ENCODE data around the gene PTCHD1. TPM values are rescaled to one million over a fixed set of nuclear protein-coding genes. Genes with fewer than 3 reads are reported as not detected.

PTCHD1 gene
- 5.7 to 7.2 TPM (median 7.0 TPM) in 3 replicates for total RNA-seq

GRCh38 chrX:23334848-23335599 is at the start of gene PTCHD1:
TSS of gene PTCHD1 (plus strand) at chrX:23334849. CDS start at chrX:23334876, 27 bp downstream.
- Mint-ChIP-seq H3K4me3 (peak within 1 kb of the TSS; percentile 81), H3K27ac (peak within 1 kb of the TSS; percentile 71), H3K27me3 (ENCODE audit: low read depth) (peaks cover 91% of the 10 kb centered on the region), H3K9me3 (no peaks in the 10 kb centered on the region), H3K4me1 (peaks cover 33% of the 10 kb centered on the region), H3K36me3 (no peaks in the 10 kb centered on the region)
- no peak for TF ChIP-seq CTCF (IDR thresholded peaks at IDR 0.05; ENCODE audit: unreplicated experiment)
- no peak for DNase-seq (ENCODE audit: low spot score in 2 of 2, unreplicated experiment in 2 of 2)

GRCh38 chrX:23286731-23287130 is 47.9 kb upstream of the PTCHD1 start:
- TF ChIP-seq CTCF (IDR thresholded peaks at IDR 0.05; ENCODE audit: unreplicated experiment), result no peak
- no peaks in the 10 kb centered on the region for H3K4me1 Mint-ChIP-seq
- peaks cover 2% of the 10 kb centered on the region for H3K9me3 Mint-ChIP-seq
- no peak for DNase-seq (ENCODE audit: low spot score in 2 of 2, unreplicated experiment in 2 of 2)
- H3K4me3 Mint-ChIP-seq, result no peak overlapping the region
- no peak overlapping the region for H3K27ac Mint-ChIP-seq
- no peaks in the 10 kb centered on the region for H3K27me3 Mint-ChIP-seq (ENCODE audit: low read depth)
- H3K36me3 Mint-ChIP-seq, result no peaks in the 10 kb centered on the region

- H3K36me3 Mint-ChIP-seq, result no peaks in the 10 kb centered on the region
- TF ChIP-seq CTCF (IDR thresholded peaks at IDR 0.05; ENCODE audit: unreplicated experiment), result no peak
- no peak for DNase-seq (ENCODE audit: low spot score in 2 of 2, unreplicated experiment in 2 of 2)
- no peak overlapping the region for H3K27ac Mint-ChIP-seq
- H3K4me3 Mint-ChIP-seq, result no peak overlapping the region
- no peaks in the 10 kb centered on the region for H3K27me3 Mint-ChIP-seq (ENCODE audit: low read depth)
- no peaks in the 10 kb centered on the region for H3K9me3 Mint-ChIP-seq
- H3K4me1 Mint-ChIP-seq, result peaks cover 3% of the 10 kb centered on the region
Measured at GRCh38 chrX:23287191-23287725, 47.4 kb upstream of the PTCHD1 start.

- no peak for DNase-seq (ENCODE audit: low spot score in 2 of 2, unreplicated experiment in 2 of 2)
- no peak overlapping the region for H3K27ac Mint-ChIP-seq
- no peaks in the 10 kb centered on the region for H3K9me3 Mint-ChIP-seq
- H3K27me3 Mint-ChIP-seq (ENCODE audit: low read depth), result no peaks in the 10 kb centered on the region
- no peaks in the 10 kb centered on the region for H3K36me3 Mint-ChIP-seq
- no peak overlapping the region for H3K4me3 Mint-ChIP-seq
- TF ChIP-seq CTCF (IDR thresholded peaks at IDR 0.05; ENCODE audit: unreplicated experiment), result no peak
- H3K4me1 Mint-ChIP-seq, result peaks cover 20% of the 10 kb centered on the region
Measured at GRCh38 chrX:23292354-23292987, 42.2 kb upstream of the PTCHD1 start.

DNA sequence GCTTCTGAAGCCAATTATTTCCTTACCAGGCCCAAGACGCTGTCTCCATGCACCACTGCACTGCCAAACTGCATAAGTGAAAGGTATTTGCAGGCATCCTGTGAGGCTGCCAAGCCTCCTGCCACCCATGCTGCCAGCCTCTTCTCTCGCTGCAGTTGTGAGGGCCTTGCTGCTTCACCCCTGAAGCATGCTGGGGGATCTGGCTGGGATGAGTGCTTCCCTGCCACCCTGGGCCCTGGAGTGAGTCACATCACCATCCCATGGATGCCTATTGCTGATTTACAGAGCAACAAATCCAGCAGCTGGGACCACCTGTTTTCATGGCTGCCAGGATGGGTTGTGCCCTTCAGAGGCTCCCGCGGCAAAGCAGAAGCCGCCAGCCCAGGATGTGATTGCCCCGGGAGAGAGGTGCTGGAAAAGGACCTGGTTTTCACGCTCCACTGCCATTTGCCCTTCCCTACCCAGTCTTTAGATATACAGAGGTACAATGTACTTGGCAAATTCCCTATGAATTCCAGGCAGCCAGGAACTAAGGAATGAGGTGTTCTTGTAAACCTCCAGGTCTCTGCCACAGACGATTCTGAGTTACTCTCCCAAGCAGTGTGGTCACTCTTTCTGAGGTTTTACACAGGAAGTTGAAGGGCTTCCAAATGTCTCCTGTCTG is 41.5 kb upstream of the PTCHD1 start:
- Mint-ChIP-seq H3K4me3 (no peak overlapping the region), H3K4me1 (peaks cover 25% of the 10 kb centered on the region), H3K27me3 (ENCODE audit: low read depth) (no peaks in the 10 kb centered on the region), H3K27ac (no peak overlapping the region), H3K9me3 (no peaks in the 10 kb centered on the region), H3K36me3 (no peaks in the 10 kb centered on the region)
- no peak for DNase-seq (ENCODE audit: low spot score in 2 of 2, unreplicated experiment in 2 of 2)
- no peak for TF ChIP-seq CTCF (IDR thresholded peaks at IDR 0.05; ENCODE audit: unreplicated experiment)

Data from mesothelial cell of epicardium (in vitro differentiated cells).